Neutrophil (primary cell): ENCODE results near the gene GON4L.
"Not testable (repeated sequence)": the region's sequence is repeated elsewhere in the genome, so short reads cannot be mapped to it uniquely, and the experiment has no call there.

Experiments
- H3K27ac ChIP-seq: fragments of 200-600 bp; sonication (generic); 2 replicates; pipeline ENCODE4 v1.5.1; 2016; ENCODE audit warnings: mild to moderate bottlenecking, moderate library complexity
- H3K27me3 ChIP-seq: fragments of 200-600 bp; sonication (generic); 2 replicates; pipeline ENCODE4 v1.6.0; 2016; ENCODE audit warnings: mild to moderate bottlenecking
- H3K36me3 ChIP-seq: fragments of 200-600 bp; sonication (generic); 2 replicates; pipeline ENCODE4 v1.5.1; 2017
- H3K4me1 ChIP-seq, 2 experiments: fragments of 200-600 bp in 1 of 2; sonication (generic) in 1 of 2; 1 replicate in 1 of 2; 2 replicates in 1 of 2; pipeline versions ENCODE4 v1.5.1 to v1.6.1; 2013 to 2016; ENCODE audit warnings: low read depth in 1 of 2, low read length in 1 of 2, mild to moderate bottlenecking in 1 of 2, moderate library complexity in 1 of 2; ENCODE audit not compliant: control insufficient read depth in 1 of 2, insufficient read depth in 1 of 2
- H3K4me3 ChIP-seq, 2 experiments: fragments of 200-600 bp in 1 of 2; sonication (generic) in 1 of 2; 1 replicate in 1 of 2; 2 replicates in 1 of 2; pipeline ENCODE4 v1.5.1; 2013 to 2016; ENCODE audit warnings: low read depth in 1 of 2, low read length in 1 of 2, mild to moderate bottlenecking in 1 of 2, moderate library complexity in 1 of 2
- H3K9me3 ChIP-seq: fragments of 200-600 bp; sonication (generic); 2 replicates; pipeline ENCODE4 v1.5.1; 2016
- CTCF ChIP-seq: fragments of 200-600 bp; sonication (generic); IDR thresholded peaks from 2 replicates; pipeline ENCODE4 v1.5.1; 2016; ENCODE audit warnings: antibody characterized with exemption

Gene GON4L

GRCh38 chr1:155719703-155720102 is 137.3 kb downstream of the GON4L start:
- Histone ChIP-seq H3K36me3 (peaks cover 38% of the 10 kb centered on the region), H3K4me3 (no peak overlapping the region), H3K9me3 (no peaks in the 10 kb centered on the region), H3K27me3 (no peaks in the 10 kb centered on the region), H3K4me1 (no peaks in the 10 kb centered on the region), H3K27ac (no peak overlapping the region)
- TF ChIP-seq CTCF = no peak

- not testable (repeated sequence) for H3K4me3 ChIP-seq, H3K4me1 ChIP-seq, H3K9me3 ChIP-seq, H3K27me3 ChIP-seq, H3K27ac ChIP-seq
- H3K36me3 ChIP-seq = peaks cover 36% of the 10 kb centered on the region
Observed at GRCh38 chr1:155718524-155719115, 138.4 kb downstream of the GON4L start.

GRCh38 chr1:155717041-155717440 is 140.0 kb downstream of the GON4L start:
- H3K4me1 ChIP-seq = no peaks in the 10 kb centered on the region
- no peak for TF ChIP-seq CTCF
- H3K9me3 ChIP-seq = no peaks in the 10 kb centered on the region
- H3K36me3 ChIP-seq = peaks cover 31% of the 10 kb centered on the region
- no peaks in the 10 kb centered on the region for H3K27me3 ChIP-seq
- H3K4me3 ChIP-seq = no peak overlapping the region
- H3K27ac ChIP-seq = no peak overlapping the region

- TF ChIP-seq CTCF = no peak
- H3K36me3 ChIP-seq = peaks cover 29% of the 10 kb centered on the region
- no peak overlapping the region for H3K4me3 ChIP-seq
- no peak overlapping the region for H3K27ac ChIP-seq
- no peaks in the 10 kb centered on the region for H3K4me1 ChIP-seq
- no peaks in the 10 kb centered on the region for H3K9me3 ChIP-seq
- no peaks in the 10 kb centered on the region for H3K27me3 ChIP-seq
Observed at GRCh38 chr1:155715777-155716176, 141.2 kb downstream of the GON4L start.

GRCh38 chr1:155715056-155715455 is 142.0 kb downstream of the GON4L start:
- not testable (repeated sequence) for H3K4me3 ChIP-seq, H3K27ac ChIP-seq, H3K4me1 ChIP-seq, H3K9me3 ChIP-seq, H3K27me3 ChIP-seq
- H3K36me3 ChIP-seq = peaks cover 29% of the 10 kb centered on the region

GRCh38 chr1:155713075-155713474 is 143.9 kb downstream of the GON4L start:
- Histone ChIP-seq H3K36me3 (peaks cover 23% of the 10 kb centered on the region), H3K4me3 (no peak overlapping the region), H3K27me3 (no peaks in the 10 kb centered on the region)

GRCh38 chr1:155712636-155713035 is 144.4 kb downstream of the GON4L start:
- not testable (repeated sequence) for H3K4me3 ChIP-seq, H3K27me3 ChIP-seq, H3K4me1 ChIP-seq, H3K27ac ChIP-seq, H3K9me3 ChIP-seq
- H3K36me3 ChIP-seq = peaks cover 19% of the 10 kb centered on the region

More at GRCh38 chr1:155713075-155713474, 143.9 kb downstream of the GON4L start:
- Histone ChIP-seq H3K9me3 (no peaks in the 10 kb centered on the region), H3K27ac (no peak overlapping the region), H3K4me1 (no peaks in the 10 kb centered on the region)
- no peak for TF ChIP-seq CTCF

- not testable (repeated sequence) for H3K27ac ChIP-seq, H3K4me1 ChIP-seq, H3K4me3 ChIP-seq, H3K27me3 ChIP-seq, H3K9me3 ChIP-seq
- peaks cover 12% of the 10 kb centered on the region for H3K36me3 ChIP-seq
Observed at GRCh38 chr1:155711457-155711856, 145.6 kb downstream of the GON4L start.
